Measurements from ENCODE around the gene GABBR1. TPM values are rescaled to one million over a fixed set of nuclear protein-coding genes. Genes with fewer than 3 reads are reported as not detected.

GABBR1 gene
- total RNA-seq, 4 donors from 2014 or later = 18.5 to 41.8 (median 21.9) TPM

DNA sequence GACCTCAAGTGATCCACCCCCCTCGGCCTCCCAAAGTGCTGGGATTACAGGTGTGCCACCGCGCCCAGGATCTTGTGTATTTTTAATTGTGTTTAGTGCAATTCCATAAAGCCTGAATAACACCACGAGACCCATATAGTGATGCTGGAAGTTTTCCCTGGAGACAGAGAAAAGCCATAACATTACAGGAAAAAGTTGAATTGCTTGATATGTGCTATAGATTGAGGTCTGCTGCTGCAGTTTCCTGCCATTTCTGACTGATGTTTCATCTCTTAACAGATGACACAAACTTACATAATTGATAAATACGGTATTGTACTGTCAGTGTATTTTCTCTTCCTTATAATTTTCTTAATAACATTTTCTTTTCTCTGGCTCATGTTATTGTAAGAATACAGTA, 66.1 kb downstream of the GABBR1 start:
- TF ChIP-seq, protein P1, sequence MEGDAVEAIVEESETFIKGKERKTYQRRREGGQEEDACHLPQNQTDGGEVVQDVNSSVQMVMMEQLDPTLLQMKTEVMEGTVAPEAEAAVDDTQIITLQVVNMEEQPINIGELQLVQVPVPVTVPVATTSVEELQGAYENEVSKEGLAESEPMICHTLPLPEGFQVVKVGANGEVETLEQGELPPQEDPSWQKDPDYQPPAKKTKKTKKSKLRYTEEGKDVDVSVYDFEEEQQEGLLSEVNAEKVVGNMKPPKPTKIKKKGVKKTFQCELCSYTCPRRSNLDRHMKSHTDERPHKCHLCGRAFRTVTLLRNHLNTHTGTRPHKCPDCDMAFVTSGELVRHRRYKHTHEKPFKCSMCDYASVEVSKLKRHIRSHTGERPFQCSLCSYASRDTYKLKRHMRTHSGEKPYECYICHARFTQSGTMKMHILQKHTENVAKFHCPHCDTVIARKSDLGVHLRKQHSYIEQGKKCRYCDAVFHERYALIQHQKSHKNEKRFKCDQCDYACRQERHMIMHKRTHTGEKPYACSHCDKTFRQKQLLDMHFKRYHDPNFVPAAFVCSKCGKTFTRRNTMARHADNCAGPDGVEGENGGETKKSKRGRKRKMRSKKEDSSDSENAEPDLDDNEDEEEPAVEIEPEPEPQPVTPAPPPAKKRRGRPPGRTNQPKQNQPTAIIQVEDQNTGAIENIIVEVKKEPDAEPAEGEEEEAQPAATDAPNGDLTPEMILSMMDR (IDR thresholded peaks at IDR 0.05) = no peak
- no peak for ATAC-seq (ENCODE audit: low FRiP score)
- no peak for DNase-seq (ENCODE audit: low spot score)

DNA sequence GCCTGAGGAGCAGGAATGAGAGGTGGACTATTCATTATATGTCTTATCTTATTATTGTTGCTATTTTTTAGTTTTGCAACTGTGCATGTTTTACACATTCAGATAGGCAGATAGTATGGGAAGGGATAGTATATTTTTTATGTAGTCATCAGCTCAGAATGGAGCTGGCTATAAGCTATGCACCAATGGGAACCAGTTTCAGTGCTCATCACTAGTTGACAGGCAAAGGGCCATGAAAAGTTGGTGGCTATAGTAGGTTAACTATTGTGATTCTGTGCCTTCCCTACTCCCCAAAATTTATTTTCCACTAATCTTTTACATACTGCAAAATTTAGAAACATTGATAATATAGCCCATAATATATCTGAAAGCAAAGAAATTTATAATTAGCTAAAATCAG, 68.1 kb downstream of the GABBR1 start:
- ATAC-seq (ENCODE audit: low FRiP score) (no peak), DNase-seq (ENCODE audit: low spot score) (no peak)
- TF ChIP-seq, protein P1 (IDR thresholded peaks at IDR 0.05) = no peak

DNA sequence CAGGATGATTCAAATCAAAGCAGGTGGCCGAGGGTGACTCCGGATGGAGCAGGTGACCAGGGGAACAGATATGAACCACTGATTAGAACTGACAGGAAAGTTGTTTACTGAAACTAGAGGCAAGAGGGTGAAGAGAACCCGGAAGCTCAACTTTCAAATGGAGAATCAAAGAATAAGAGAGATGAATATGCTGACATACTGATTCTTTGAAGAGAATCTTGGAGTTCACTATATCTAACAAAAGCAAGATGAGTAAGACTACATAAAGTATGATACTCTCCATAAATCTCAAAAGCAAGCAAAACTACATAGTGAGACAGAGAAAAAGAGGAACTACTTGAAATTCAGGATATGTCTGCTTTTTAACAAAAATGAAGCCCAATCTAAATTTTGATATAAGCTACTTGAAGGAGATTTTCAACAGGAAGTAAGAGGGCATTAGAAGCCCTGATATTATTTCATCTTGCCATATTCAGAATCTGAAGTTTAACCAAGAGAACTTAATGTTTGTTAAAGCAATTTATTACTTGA, 69.5 kb downstream of the GABBR1 start:
- DNase-seq (ENCODE audit: low spot score) = no peak
- ATAC-seq (ENCODE audit: low FRiP score) = no peak
- TF ChIP-seq, protein P1 (IDR thresholded peaks at IDR 0.05) = no peak

DNA sequence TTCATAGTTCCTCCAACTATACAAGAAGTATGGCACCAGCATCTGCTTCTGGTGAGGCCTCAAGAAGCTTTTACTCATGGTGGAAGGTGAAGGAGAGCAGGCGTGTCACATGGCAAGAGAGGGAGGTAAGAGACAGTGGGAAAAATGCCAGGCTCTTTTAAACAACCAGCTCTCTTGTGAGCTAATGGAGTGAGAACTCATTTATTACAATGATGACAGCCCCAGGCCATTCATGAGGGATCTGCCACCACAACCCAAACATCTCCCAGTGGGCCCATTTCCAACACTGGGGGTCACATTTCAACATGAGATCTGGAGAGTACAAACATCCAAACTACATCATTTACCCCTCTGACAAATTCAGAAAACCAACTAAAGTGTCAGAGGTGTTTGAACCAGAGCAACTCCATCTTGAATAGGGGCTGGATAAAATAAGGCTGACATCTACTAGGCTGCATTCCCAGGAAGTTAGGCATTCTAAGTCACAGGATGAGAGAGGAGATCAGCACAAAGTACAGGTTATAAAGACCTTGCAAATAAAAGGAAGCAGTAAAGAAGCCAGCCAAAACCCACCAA, 71.3 kb downstream of the GABBR1 start:
- ATAC-seq (ENCODE audit: low FRiP score) (no peak), DNase-seq (ENCODE audit: low spot score) (no peak)
- TF ChIP-seq, protein P1 (IDR thresholded peaks at IDR 0.05) = no peak

DNA sequence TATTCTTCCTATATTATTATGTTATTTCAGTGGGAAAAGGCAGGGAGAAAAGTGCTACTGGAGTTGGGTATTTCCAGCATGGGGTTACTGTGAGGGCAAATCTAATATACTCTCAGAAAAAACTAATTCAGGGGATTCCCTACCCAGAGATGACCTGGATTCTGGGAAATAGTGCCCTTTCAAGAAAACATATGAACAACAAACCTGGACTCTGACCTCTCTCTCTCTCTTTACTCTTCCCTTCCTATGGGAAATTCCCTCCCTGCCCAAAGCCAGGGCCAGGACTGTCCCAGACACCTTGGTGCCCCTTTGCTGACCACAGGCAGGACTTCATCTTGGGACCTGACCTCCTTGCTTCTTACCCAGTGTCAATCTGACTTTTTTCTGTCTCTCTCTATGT, 71.9 kb downstream of the GABBR1 start:
- ATAC-seq (ENCODE audit: low FRiP score) (no peak), DNase-seq (ENCODE audit: low spot score) (no peak)
- TF ChIP-seq, protein P1 (IDR thresholded peaks at IDR 0.05) = no peak

DNA sequence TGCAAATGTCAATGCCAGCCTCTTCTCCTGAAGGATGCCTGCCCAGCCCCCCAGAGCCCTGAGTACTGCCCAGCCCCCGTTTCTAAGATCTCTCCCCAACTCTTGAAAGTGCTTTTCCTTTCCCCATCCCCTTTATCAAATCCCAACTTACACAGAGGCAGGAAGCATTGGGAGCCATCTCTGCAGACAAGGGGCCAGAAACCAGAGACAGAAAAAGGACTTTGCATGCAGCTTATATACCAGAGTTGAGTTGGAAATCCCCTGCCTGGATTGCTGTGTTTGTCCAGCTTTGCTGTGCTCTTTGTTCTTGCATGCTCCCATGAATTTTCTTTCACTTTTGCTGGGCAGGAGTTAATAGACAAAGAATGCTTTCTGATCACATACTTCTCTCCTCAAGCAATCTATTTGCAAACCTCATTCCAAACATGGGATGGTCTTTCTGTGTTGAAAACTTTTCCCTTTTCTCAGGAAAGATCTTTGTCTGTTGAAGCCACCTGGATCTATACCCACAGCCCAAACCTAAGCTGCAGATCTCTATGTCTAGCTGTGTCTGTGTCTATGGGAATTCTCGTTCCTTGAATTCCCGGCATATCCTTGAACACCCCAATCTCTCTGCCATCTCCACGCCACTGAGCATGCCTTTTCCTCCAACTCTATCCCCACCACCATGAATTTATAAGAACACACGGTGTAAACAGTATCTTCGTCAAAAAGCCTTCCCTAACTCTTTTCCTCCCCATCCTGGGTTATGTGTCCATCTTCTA, 73.3 kb downstream of the GABBR1 start, which contains the start of gene UBD:
TSS of gene UBD (minus strand) at position 209 of the 764 bp plus-strand sequence. CDS start at position 178, 31 bp downstream.
- TF ChIP-seq, protein P1 (IDR thresholded peaks at IDR 0.05) = no peak
- ATAC-seq (ENCODE audit: low FRiP score) = no peak
- no peak for DNase-seq (ENCODE audit: low spot score)

Data from omental fat pad (tissue), 4 donors.